ENCODE results near the gene MTFMT.

Gene MTFMT

GRCh38 chr15:64979252-64979710 lies 50.2 kb downstream of the MTFMT start:
- no peak overlapping the region for H3K4me3 ChIP-seq (ENCODE audit: control insufficient read depth, low read depth, low read length)
- no peak for DNase-seq (ENCODE audit: low read depth)
- TF ChIP-seq CTCF (conservative IDR thresholded peaks at IDR 0.05; ENCODE audit: control insufficient read depth, insufficient read depth, low read depth, low read length), result no peak

- peak; percentile 43 for DNase-seq (ENCODE audit: low read depth)
- no peak overlapping the region for H3K4me3 ChIP-seq (ENCODE audit: control insufficient read depth, low read depth, low read length)
- TF ChIP-seq CTCF (conservative IDR thresholded peaks at IDR 0.05; ENCODE audit: control insufficient read depth, insufficient read depth, low read depth, low read length), result no peak
These were observed 54.0 kb downstream of the MTFMT start for GRCh38 chr15:64975390-64975789.

GRCh38 chr15:64970698-64971097 lies 58.7 kb downstream of the MTFMT start:
- DNase-seq (ENCODE audit: low read depth), result no peak
- H3K4me3 ChIP-seq (ENCODE audit: control insufficient read depth, low read depth, low read length), result no peak overlapping the region
- no peak for TF ChIP-seq CTCF (conservative IDR thresholded peaks at IDR 0.05; ENCODE audit: control insufficient read depth, insufficient read depth, low read depth, low read length)

- no peak for TF ChIP-seq CTCF (conservative IDR thresholded peaks at IDR 0.05; ENCODE audit: control insufficient read depth, insufficient read depth, low read depth, low read length)
- DNase-seq (ENCODE audit: low read depth), result no peak
- no peak overlapping the region for H3K4me3 ChIP-seq (ENCODE audit: control insufficient read depth, low read depth, low read length)
These were observed 60.0 kb downstream of the MTFMT start for GRCh38 chr15:64969401-64969800.

GRCh38 chr15:64961013-64961412 lies 68.4 kb downstream of the MTFMT start:
- no peak for TF ChIP-seq CTCF (conservative IDR thresholded peaks at IDR 0.05; ENCODE audit: control insufficient read depth, insufficient read depth, low read depth, low read length)
- H3K4me3 ChIP-seq (ENCODE audit: control insufficient read depth, low read depth, low read length), result no peak overlapping the region
- no peak for DNase-seq (ENCODE audit: low read depth)

- DNase-seq (ENCODE audit: low read depth), result no peak
- no peak for TF ChIP-seq CTCF (conservative IDR thresholded peaks at IDR 0.05; ENCODE audit: control insufficient read depth, insufficient read depth, low read depth, low read length)
- no peak overlapping the region for H3K4me3 ChIP-seq (ENCODE audit: control insufficient read depth, low read depth, low read length)
These were observed 69.3 kb downstream of the MTFMT start for GRCh38 chr15:64960153-64960552.

GRCh38 chr15:64959128-64959527 lies 70.3 kb downstream of the MTFMT start:
- no peak for TF ChIP-seq CTCF (conservative IDR thresholded peaks at IDR 0.05; ENCODE audit: control insufficient read depth, insufficient read depth, low read depth, low read length)
- H3K4me3 ChIP-seq (ENCODE audit: control insufficient read depth, low read depth, low read length), result no peak overlapping the region
- no peak for DNase-seq (ENCODE audit: low read depth)
